Left hindlimb (tissue), 1 donor: Measurements from ENCODE around the gene WDR19.
"Not testable (repeated sequence)": the region's sequence is repeated elsewhere in the genome, so short reads cannot be mapped to it uniquely, and the experiment has no call there.

Experiments used
- DNase-seq: peaks from one replicate; pipeline ENCODE4 v3.0.0-alpha.2; 2018

The WDR19 gene

DNA sequence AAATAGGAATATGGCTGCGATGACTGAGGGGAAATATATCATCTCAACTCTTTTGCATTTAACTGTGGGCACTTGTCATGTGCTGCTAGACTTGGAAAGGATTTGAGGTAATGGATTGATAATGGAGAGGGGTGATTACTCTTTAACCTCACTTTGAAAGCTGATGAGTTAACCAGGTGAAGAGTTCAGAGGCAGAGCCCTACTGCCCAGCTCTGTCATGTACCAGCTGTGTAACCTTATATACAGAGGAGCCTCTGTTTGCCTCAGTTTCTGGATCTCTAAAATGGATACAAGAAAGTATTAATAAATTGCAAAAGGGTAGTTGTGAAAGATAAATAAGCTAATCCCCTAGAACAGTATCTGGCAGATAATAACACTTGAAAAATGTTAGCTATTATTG, 51.5 kb downstream of the WDR19 start:
- DNase-seq: no peak

DNA sequence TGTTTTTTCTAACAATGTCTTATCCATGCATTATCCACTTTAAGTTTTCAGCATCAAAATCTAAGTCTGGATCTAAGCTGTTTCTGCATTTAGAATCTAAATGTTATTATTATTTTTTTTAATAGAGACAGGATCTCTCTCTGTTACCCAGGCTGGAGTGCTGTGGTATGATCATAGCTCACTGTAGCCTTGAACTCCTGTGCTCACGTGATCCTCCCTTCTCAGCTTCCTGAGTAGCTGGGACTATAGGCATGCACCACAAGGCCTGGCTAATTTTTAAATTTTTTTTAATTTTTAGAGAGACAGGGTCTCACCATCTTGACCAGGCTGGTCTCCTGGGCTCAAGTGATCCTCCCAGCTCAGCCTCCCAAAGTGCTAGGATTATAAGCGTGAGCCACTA, 52.7 kb downstream of the WDR19 start:
- no peak for DNase-seq

DNA sequence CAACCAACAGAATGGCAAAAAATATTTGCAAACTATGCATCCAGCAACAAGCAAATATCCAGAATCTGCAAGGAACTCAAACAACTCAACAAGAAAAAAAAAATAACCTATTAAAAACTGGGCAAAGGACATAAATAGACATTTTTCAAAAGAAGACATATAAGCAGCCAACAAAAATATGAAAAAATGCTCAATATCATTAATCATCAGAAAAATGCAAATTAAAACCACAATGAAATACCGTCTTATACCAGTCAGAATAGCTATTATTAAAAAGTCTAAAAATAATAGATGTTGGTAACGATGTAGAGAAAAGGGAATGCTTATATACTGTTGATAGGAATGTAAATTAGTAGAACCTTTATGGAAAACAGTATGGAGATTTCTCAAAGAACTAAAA, 53.4 kb downstream of the WDR19 start:
- DNase-seq: no peak

DNA sequence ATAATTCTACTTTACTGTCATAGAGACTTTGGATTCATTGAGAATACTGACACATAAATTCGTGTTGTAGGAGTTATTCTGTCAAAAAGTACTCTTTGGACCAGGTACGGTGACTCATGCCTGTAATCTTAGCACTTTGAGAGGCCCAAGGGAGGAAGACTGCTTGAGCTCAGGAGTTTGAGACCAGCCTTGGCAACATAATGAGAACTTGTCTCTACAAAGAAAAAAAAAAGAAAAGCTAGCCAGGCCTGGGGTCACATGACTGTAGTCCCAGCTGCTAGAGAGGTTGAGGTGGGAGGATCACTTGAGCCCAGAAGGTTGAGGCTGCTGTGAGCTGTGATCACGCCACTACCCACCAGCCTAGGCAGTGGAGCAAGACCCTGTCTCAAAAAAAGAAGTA, 54.9 kb downstream of the WDR19 start:
- no peak for DNase-seq

DNA sequence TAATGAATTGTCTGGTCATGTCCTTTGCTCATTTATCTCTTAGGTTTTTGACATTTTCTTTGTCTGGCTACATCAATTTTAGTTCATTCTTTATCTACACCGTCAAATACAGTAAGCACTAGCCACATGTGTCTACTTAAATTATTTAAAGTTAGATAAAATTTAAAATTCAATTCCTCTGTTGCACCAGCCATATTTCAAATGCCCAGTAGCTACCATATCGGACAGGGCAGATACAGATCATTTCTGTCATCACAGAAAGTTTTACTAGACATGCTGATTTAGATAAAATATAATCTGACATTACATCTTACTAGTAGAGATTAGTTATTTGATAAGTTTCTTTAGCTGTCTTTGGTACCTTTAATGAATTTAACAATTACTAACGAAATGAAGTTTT, 61.1 kb downstream of the WDR19 start:
- DNase-seq: no peak

DNA sequence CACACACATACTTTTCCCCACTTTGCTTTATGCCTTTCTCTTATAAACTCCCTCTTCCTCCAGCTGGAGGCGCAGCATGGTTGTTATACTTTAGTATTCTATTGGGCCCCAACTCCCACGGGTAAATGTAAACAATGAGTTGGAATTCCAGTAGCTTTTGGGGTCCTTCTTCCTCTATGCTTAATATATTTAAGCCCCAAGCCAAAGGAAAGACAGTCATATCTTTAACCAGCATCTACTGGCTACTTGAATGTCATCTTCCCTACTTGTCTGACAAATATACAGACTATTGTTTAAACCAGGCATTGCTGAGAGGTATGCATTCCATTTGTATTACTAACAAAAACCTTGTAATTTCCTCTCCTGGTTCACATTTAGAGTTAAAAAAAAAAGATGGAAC, 72.9 kb downstream of the WDR19 start:
- DNase-seq: no peak

DNA sequence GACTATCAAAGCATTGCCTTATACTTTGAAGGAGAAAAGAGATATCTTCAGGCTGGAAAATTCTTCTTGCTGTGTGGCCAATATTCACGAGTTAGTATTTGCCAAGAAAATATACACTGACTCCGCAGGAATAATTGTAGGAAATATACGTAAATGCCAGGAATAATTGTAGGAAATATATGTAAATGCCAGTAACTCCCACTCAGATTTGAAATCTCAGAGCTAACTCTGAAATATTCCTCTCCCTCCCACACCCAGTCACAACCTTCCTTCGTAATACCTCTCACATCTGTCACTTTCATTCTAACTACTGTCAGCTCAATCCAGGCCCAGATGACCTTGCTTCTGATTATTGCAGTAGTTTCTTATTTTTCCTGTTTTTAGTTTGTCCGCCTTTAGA, 73.5 kb downstream of the WDR19 start:
- DNase-seq: no peak

DNA sequence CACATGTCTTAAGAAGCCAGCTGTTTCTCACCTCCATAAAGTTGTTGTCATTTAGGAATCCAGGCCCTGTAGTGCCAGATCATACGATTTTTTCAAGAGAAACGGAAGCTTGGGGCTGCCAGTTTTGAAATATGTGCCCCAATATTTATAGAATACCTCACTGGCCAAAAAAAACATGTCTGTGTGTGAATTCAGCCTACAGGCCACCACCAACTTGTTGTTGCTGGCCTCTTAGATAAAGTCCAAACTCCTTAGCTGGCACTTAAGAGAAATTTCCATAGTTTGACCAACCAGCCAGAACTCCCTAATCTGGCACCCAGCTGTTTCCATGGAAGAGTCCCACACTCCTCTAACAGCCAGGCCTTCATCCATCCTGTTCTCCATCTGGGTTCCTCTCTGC, 74.1 kb downstream of the WDR19 start:
- DNase-seq: no peak

DNA sequence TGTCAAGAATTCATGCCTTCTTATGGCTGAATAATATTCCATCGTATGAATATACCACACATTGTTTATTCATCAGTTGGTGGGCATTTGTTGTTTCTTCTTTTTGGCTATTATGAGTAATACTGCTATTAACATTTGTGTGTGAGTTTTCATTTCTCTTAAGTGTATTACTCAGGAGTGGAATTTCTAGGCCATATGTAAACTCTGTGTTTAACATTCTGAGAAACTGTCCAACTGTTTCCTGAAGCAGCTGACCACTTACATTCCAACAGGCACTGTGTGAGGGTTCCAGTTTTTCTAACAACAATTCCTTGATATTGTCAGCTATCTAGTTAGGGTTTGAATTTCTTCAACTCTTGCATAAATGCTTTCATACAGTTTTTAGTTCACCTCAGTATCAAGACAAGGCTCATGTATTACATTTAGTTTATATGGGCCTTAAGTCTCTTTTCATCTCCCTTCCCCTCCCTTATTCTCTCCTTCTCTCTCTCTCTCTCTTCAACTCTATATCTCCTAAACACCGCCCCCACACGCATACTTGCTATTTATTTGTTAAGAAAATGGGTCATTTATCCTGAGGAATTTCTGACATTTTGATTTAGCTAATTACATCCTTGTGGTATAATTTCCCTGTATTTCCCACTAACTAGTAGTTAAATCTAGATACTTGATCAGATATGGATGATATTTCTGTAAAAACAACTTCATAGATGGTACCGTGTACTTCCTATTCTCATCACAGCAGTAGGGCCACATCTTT, 77.4 kb downstream of the WDR19 start:
- DNase-seq: no peak

DNA sequence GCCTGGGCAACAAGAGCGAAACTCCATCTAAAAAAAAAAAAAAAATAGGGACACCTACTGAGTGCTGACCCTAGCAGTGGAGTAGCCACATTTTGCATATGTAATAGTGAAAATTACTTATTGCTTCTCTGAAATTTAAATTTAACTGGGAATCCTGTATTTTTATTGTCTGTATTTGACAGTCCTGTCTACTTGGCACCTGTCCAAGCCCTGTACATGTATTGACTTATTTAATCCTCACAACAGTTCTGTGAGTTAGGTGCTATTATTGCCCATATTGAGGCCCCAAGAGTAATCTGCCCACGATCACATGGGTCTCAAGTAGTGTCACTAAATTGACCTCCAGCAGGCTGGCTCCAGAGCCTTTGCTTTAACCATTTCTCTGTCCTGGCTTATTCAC, 81.6 kb downstream of the WDR19 start:
- DNase-seq: no peak

DNA sequence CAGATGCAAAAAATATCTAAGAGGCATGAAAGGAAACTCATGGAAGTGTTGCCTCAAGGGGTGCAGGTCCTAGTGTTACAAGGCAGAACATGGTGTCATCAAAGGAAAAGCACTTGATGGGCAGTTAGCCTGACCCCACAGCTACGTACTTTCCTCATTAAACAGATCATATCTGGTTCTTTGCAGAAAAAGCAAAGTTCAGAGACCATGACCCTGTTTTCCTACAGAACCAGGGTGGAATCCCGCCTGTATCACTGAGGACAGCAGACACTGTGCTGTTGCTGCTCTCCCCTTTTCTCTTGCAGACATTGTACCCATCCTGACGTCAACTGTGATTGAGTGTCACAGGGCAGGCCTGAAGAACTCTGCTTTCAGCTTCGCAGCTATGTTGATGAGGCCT, 92.2 kb downstream of the WDR19 start:
- DNase-seq: no peak

DNA sequence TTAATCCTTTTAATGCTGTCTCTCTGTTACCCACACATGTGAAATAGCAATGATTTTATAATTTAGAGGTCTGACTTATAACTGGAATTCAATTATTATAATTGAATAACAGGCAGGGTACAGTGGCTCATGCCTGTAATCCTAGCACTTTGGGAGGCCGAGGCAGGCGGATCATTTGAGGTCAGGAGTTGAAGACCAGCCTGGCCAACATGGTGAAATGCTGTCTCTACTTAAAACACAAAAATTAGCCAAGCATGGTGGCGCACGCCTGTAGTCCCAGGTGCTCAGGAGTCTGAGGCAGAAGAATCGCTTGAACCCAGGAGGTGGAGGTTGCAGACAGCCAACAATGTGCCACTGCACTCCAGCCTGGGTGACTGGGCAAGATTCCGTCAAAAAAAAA, 95.3 kb downstream of the WDR19 start:
- not testable (repeated sequence) for DNase-seq

DNA sequence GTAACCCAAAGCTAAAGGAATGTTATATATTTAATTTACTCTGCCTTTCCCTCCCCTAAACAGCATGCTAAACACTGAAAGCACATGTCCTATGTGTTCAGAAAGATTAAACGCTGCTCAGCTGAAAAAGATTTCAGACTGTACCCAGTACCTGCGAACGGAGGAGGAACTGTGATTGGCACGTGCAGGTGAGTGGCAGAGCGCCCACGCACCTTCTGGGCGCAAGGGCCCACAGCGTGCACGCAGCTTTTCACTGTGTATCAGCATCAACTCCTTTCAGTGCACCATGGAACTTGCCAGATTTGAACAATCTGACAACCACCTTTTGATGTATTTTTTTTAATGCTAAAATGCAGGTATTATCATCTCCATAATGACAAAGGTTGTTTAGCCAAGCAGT, 96.1 kb downstream of the WDR19 start:
- no peak for DNase-seq

DNA sequence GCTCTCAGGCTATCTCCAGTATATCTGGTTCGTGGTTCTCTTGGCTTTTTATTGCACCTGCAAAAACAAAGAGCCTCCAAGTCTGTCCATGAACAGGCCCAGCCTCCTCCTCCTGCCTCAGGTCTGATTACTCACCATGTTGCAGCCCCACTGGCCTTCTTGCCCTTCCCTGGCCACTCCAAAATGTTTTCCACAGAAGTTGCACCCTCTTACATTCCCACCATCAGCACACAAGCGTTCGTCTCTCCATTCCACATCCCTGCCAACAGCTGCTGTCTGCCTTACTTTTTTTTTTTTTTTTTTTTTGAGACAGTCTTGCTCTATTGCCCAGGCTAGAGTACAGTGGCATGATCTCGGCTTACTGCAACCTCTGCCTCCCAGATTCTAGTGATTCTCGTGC, 97.1 kb downstream of the WDR19 start:
- DNase-seq: no peak

DNA sequence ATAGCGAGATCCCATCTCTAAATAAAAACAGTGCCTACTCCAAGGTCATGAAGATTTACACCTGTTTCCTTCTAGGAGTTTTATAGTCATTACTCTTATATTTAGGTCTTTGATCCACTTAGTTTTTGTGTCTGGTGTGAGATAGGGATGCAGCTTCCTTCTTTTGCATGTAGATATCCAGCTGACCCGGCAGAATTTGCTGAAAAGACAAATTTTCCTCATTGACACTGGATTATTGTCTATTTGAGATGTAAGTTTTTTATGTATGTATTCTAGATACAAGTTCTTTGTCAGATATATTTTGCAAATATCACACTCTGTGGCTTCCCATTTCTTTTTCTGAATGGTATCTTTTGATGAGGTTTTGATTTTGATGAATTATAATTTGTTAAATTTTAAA, 98.4 kb downstream of the WDR19 start:
- DNase-seq: no peak

DNA sequence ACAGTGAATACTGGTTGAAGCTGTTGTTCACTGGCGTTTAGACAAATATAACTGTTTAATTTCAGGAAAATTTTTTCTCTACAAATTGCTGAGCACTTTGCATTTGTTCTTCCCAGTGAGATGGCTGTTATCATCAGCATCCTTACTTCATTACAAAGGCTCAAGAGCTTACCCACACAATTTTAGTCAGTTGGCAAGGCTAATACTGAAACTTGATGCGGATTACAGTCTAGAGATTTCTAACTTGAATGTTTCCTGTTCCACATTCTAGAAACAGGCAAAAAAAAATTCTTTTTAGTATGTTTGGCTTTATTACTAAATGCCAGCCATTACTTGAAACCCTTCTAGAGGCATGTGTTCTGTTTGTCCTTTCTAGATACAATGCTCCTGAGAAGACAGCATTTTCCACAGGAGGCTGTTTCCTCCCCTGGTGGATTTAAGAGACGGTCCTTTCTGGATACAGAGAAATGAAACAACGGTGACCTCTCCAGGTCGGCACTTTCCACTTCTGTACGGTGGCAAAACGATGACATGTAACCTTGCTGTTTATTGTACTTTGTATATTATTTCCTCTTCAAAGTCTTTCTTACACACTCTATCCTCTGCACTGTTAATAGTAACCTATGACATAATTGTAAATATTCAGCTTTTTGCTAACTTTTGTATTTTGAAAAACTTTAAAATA, 102.9 kb downstream of the WDR19 start:
- DNase-seq: no peak

DNA sequence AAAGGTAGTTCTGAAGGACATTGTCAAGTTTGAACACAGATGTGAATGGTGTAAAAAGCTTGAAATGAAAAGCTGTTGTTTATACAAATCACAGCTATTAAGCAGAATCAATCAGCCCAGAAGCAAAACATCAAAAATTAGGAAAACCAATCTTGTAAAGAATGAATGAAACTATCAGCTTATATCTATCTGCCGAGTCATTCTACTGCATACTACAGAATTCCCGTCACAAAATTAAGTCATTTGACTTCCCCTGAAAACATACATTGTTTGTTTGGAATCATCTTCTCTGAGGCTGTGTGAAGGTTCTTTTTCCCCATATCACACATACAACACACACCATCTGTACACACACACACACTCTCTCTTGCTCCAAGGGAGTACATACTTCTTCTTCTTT, 103.5 kb downstream of the WDR19 start:
- no peak for DNase-seq

DNA sequence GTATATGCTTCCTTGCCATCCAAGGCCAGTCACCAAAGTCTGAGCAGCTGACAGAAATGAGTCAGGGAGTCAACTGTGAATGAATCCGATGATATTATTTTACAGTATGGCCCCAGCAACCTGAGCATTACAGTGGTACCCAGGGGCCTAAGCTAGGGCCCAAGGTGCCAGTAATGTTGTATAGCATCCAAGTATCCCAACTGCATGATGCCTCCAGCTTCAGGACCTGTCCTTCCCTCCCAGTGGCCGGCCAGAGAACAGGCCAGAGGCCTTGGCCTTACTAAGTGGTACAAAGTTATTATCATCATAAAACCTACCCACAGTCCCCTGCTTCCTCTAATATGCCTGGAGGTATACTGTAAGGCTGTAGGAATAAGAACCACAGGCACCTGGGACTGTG, 103.9 kb downstream of the WDR19 start:
- DNase-seq: no peak

DNA sequence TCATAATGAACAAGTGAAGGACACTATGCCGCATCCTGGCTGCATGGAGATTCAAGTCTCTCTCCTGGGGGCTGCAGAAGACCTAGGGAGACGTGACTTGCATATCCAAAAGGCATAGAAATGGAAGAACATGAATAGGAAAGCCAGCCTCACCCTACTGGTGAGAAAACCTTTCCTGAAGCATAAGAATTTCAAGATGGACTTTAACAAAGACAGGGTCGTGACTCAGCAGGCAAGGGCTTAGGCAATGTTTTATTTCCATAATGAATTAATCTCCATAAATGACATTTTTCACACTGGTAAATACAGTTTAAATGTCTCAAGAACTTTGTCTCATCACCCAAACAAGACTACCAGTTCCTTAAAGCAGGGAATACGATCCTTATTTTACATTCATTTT, 104.9 kb downstream of the WDR19 start:
- no peak for DNase-seq

DNA sequence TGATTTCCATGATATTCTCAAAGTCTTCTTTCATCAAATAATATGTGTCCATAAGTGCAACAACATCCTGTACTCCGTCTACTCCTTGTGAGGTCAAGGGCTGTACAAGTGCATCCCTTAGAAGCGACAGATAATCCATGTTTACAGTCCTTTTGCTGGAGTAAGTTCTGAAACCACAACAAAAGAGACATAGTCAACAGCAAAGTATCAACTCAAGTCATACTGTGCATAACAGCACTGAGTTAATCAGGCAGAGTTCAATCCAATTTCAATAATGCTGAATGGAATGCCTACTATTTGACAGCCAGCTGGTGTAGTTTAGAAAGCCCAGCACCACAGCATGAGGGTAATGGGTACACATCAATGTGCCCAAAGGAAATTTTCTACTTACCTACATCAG, 109.4 kb downstream of the WDR19 start:
- no peak for DNase-seq

DNA sequence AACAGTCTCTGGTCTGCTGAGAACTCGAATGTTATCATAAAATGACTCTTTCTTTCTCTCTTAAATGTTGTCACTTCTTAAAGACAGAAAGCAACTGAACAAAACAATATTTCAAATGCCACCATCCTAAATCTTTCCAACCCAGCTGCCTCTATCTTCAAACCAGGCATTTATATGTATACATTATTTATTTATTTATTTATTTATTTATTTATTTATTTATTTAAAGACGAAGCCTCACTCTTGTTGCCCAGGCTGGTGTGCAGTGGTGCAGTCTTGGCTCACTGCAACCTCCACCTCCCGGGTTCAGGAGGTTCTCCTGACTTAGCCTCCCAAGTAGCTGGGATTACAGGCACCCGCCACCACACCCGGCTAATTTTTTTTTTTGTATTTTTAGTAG, 110.1 kb downstream of the WDR19 start:
- DNase-seq: not testable (repeated sequence)

DNA sequence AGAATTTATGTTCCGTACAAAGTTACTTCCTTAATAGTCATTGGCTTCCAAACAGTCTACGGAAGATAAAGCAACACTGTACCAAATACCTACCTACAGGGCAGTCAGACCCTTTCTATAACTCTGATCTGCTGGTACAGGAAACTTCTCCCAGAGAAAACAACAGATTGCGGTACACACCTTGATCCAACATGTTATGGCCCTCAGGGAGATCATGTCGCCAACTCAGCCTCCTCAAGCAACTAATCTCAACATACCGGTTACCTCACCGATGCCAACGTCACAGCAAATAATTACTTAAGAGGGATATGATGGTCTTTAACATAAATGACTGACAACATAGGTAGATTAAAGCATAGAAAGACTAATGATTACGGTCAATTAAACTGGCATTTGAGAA, 113.5 kb downstream of the WDR19 start:
- no peak for DNase-seq

DNA sequence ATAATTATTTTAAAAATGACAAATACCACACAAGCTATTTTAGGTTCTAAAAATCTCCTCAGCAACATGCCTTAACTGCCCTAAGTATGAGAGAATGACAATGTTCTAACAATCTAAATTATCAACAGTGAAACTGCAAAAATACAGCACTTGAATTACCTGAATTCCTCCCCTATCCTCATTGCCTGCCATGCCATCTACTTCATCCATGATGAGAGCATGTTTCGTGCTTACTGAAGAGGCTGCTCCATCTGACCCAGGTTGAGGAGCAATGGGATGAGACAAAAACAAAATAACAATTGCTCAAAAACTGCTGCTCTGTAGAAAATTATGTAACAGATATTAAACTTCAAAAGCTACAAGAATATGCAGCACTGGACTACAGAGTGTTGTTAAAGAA, 120.6 kb downstream of the WDR19 start:
- DNase-seq: no peak

DNA sequence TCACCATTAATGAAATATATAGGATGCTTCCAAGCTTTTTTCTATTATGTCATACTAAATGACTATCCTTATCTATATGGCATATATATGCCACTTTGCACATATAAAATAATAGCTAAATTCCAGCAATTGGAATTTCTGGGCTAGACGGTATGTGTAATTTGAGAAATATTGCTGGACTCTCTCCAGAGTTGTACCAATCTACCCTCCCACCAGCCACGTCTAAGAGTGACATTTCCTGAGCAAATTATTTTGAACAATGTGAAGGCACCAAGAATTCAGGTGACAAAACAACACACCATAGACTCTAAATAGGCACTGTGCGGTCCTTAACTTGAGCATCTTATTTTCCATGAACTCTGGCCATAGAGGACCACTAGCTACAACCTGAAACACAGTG, 121.5 kb downstream of the WDR19 start:
- no peak for DNase-seq

DNA sequence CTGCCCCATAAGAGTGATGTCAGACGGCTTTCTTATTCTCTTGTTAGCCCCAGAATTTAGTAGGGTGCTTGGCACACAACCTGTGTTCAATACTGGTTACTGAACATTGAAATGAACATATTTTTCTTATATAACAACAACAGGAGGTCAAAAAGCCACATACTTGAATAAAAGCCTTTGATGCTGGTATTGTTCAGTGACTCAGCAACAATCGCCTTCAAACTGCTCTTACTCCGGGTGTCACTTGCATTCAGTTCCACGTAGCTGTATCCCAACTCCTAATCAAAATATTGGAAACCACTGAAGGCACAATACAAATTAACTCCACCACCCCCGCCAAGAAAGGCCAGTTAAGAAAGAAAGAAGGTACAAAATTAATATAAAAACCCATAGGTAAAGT, 122.3 kb downstream of the WDR19 start:
- DNase-seq: no peak
